Immature natural killer cell (primary cell): ENCODE results near the gene KIF14. TPM values are rescaled to one million over a fixed set of nuclear protein-coding genes. Genes with fewer than 3 reads are reported as not detected.
"Not testable (repeated sequence)": the region's sequence is repeated elsewhere in the genome, so short reads cannot be mapped to it uniquely, and the experiment has no call there.

Source experiments
- DNase-seq, 3 donors: peaks; one replicate each; pipeline ENCODE4 v3.0.0; 2022; ENCODE audit warnings: mixed read lengths in 1 of 3
- H3K27ac Mint-ChIP-seq, 6 donors: one replicate each; pipeline ENCODE4 v1.8.0; 2020; ENCODE audit warnings: mixed read lengths in 6 of 6, mild to moderate bottlenecking in 5 of 6, inconsistent platforms in 4 of 6, moderate library complexity in 3 of 6
- H3K27me3 Mint-ChIP-seq, 3 donors: one replicate each; pipeline ENCODE4 v1.8.0; 2020 to 2021; ENCODE audit warnings: low read depth in 3 of 3, mild to moderate bottlenecking in 3 of 3, mixed read lengths in 3 of 3, moderate library complexity in 3 of 3, inconsistent platforms in 1 of 3
- H3K36me3 Mint-ChIP-seq, 3 donors: one replicate each; pipeline ENCODE4 v1.8.0; 2020; ENCODE audit warnings: mixed read lengths in 3 of 3, inconsistent platforms in 2 of 3, mild to moderate bottlenecking in 2 of 3
- H3K4me1 Mint-ChIP-seq, 2 donors: one replicate each; pipeline ENCODE4 v1.8.0; 2020; ENCODE audit warnings: inconsistent platforms in 2 of 2, mild to moderate bottlenecking in 2 of 2, mixed read lengths in 2 of 2, moderate library complexity in 1 of 2
- H3K4me3 Mint-ChIP-seq, 5 donors: one replicate each; pipeline ENCODE4 v1.8.0; 2020; ENCODE audit warnings: mild to moderate bottlenecking in 5 of 5, mixed read lengths in 5 of 5, inconsistent platforms in 3 of 5, moderate library complexity in 3 of 5
- H3K9me3 Mint-ChIP-seq, 6 donors: one replicate each; pipeline ENCODE4 v1.8.0; 2020; ENCODE audit warnings: mild to moderate bottlenecking in 6 of 6, mixed read lengths in 6 of 6, inconsistent platforms in 4 of 6, moderate library complexity in 3 of 6
- polyA plus RNA-seq, 3 donors: library from polyadenylated mRNA; unstranded; fragments of 300-500 nt; fragmentation: Illumina TruSeq; gene quantifications; one replicate each; pipeline ENCODE4 v1.2.3, GENCODE V29; 2021

Gene KIF14
- polyA plus RNA-seq, 3 donors from 2014 or later, result 0.02 to 0.16 TPM; not detected in 1

GRCh38 chr1:200652378-200652777 is 31.8 kb upstream of the KIF14 start:
- Mint-ChIP-seq H3K4me3 (no peak overlapping the region), H3K9me3 (no peaks in the 10 kb centered on the region), H3K27me3 (peaks cover 0 to 3% (median 0%) of the 10 kb centered on the region in 3 donors), H3K36me3 (peaks cover 35 to 42% (median 40%) of the 10 kb centered on the region in 3 donors), H3K4me1 (peaks cover 10 to 24% of the 10 kb centered on the region in 2 donors), H3K27ac (no peak overlapping the region)
- no peak for DNase-seq

GRCh38 chr1:200646515-200646914 is 26.0 kb upstream of the KIF14 start:
- Mint-ChIP-seq H3K4me1 (no peaks in the 10 kb centered on the region), H3K36me3 (peaks cover 20 to 44% (median 24%) of the 10 kb centered on the region in 3 donors), H3K9me3 (no peaks in the 10 kb centered on the region), H3K27me3 (peaks cover 0 to 2% (median 0%) of the 10 kb centered on the region in 3 donors), H3K4me3 (no peak overlapping the region), H3K27ac (no peak overlapping the region)
- DNase-seq, result no peak

DNA sequence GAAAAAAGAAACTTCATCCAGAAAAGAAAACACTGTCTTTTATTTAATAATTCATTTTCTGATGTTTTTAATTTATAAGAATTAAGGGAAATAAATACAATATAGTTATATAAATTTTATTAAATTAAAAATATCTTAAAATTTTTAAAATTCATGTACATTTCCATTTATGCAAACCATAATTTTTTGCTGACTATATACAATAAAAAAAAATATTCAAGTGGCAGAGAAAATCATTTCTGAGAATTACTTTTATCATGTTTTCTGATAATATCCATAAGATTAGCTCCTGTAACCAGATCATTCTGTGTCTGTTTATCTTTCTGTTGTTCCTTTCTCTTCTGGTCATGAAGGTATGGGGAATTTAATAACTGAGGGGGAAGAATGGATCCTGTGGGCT is 23.5 kb upstream of the KIF14 start:
- H3K9me3 Mint-ChIP-seq, result no peaks in the 10 kb centered on the region
- peaks cover 19 to 48% (median 24%) of the 10 kb centered on the region in 3 donors for H3K36me3 Mint-ChIP-seq
- no peak for DNase-seq
- peak overlapping the region in 1 of 6 donors; percentile 11 for H3K27ac Mint-ChIP-seq
- peaks cover 0 to 2% (median 0%) of the 10 kb centered on the region in 3 donors for H3K27me3 Mint-ChIP-seq
- no peak overlapping the region for H3K4me3 Mint-ChIP-seq
- no peaks in the 10 kb centered on the region for H3K4me1 Mint-ChIP-seq

GRCh38 chr1:200642481-200642880 is 21.9 kb upstream of the KIF14 start:
- Mint-ChIP-seq H3K36me3 (peaks cover 13 to 40% (median 24%) of the 10 kb centered on the region in 3 donors), H3K27ac (peak overlapping the region in 1 of 6 donors; percentile 13), H3K9me3 (no peaks in the 10 kb centered on the region), H3K4me1 (no peaks in the 10 kb centered on the region), H3K27me3 (peaks cover 0 to 2% (median 0%) of the 10 kb centered on the region in 3 donors), H3K4me3 (no peak overlapping the region)
- no peak for DNase-seq

DNA sequence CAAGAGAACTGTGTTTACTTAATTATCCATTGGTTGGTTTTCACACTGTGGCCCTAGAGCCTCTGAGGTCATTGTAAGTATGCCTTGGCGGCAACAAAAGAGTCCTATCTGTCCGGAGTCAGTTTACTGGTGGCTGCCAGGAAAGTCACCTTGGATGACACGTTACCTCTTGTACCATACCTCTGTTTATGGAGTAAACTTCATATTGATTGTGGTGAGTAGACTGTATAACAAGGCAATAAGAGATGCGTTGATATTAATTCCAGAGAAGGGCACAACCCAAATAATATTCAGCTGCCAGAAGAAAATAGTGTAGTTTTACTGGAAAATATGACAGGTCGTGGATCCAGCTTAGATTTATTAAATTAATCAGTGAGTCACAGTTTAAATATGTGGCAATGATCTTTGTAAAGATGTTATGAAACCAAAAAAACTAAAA is 20.4 kb upstream of the KIF14 start:
- Mint-ChIP-seq H3K27me3 (no peaks in the 10 kb centered on the region), H3K36me3 (peaks cover 3 to 31% (median 19%) of the 10 kb centered on the region in 3 donors), H3K9me3 (no peaks in the 10 kb centered on the region), H3K27ac (peak overlapping the region in 1 of 6 donors; percentile 16), H3K4me3 (no peak overlapping the region), H3K4me1 (no peaks in the 10 kb centered on the region)
- no peak for DNase-seq

DNA sequence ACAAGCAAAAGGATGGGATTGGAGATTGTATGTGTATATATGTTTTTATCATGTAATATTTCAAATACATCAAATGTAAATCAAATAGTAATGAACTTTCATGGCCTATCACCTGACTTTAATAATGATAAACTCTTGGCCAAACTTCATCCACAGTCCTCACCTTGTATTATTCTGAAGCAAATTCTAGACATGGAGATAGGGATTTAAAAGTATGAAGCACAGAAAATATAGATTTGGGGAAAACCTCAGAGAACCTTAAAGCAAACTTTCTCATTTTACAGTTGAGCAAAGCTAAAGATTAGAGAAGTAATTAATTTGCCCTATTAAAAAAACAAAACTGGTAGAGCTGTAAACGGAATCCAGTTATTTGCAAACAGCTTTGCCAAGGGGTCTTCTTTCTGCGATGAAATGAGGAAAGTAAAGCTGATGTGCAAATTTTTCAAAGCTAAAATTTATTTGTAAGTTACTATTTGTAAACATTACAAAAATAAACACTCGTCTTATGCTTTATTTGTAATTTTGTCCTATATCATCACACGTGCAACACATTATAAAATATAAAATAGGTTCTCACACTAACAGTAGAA is 19.9 kb upstream of the KIF14 start:
- Mint-ChIP-seq H3K9me3 (no peaks in the 10 kb centered on the region), H3K27ac (no peak overlapping the region), H3K36me3 (peaks cover 3 to 26% (median 19%) of the 10 kb centered on the region in 3 donors), H3K27me3 (no peaks in the 10 kb centered on the region), H3K4me3 (no peak overlapping the region), H3K4me1 (no peaks in the 10 kb centered on the region)
- no peak for DNase-seq

DNA sequence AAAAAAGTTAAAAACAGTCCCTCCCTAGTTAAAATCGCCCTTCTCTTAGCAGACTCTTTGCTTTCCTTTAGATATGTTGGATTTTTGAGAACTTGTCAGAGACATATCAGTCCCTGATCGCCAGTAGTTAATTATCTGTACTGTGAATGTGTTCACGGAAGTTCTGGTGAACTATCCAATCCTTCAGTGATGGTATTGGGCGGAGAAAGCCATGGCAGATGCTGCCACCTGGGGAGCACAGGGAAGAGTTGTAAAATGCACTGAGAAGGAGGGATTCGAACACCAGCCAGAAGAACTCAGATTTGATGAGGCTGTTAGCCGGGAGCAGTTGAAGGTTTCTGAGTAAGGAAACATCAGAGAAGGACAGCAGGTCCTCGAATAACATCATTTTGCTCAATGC is 17.5 kb upstream of the KIF14 start:
- H3K27ac Mint-ChIP-seq, result no peak overlapping the region
- no peaks in the 10 kb centered on the region for H3K9me3 Mint-ChIP-seq
- H3K4me3 Mint-ChIP-seq, result no peak overlapping the region
- no peaks in the 10 kb centered on the region for H3K27me3 Mint-ChIP-seq
- H3K4me1 Mint-ChIP-seq, result no peaks in the 10 kb centered on the region
- no peak for DNase-seq
- H3K36me3 Mint-ChIP-seq, result peaks cover 3 to 17% (median 15%) of the 10 kb centered on the region in 3 donors

- Mint-ChIP-seq H3K27me3 (no peaks in the 10 kb centered on the region), H3K9me3 (no peaks in the 10 kb centered on the region), H3K27ac (no peak overlapping the region), H3K4me1 (no peaks in the 10 kb centered on the region), H3K4me3 (no peak overlapping the region), H3K36me3 (peaks cover 3 to 11% (median 8%) of the 10 kb centered on the region in 3 donors)
- DNase-seq, result no peak
Measured at GRCh38 chr1:200636681-200637080, 16.1 kb upstream of the KIF14 start.

- Mint-ChIP-seq H3K27ac (no peak overlapping the region), H3K27me3 (no peaks in the 10 kb centered on the region), H3K36me3 (peaks cover 3 to 8% (median 4%) of the 10 kb centered on the region in 3 donors), H3K4me1 (no peaks in the 10 kb centered on the region), H3K4me3 (no peak overlapping the region), H3K9me3 (no peaks in the 10 kb centered on the region)
- DNase-seq, result no peak
Measured at GRCh38 chr1:200634261-200635122, 13.9 kb upstream of the KIF14 start.

- Mint-ChIP-seq H3K27ac (no peak overlapping the region), H3K4me3 (no peak overlapping the region), H3K4me1 (peaks cover 0 to 7% of the 10 kb centered on the region in 2 donors), H3K9me3 (no peaks in the 10 kb centered on the region), H3K27me3 (peaks cover 0 to 5% (median 2%) of the 10 kb centered on the region in 3 donors), H3K36me3 (no peaks in the 10 kb centered on the region)
- DNase-seq, result no peak
Measured at GRCh38 chr1:200631375-200631774, 10.8 kb upstream of the KIF14 start.

DNA sequence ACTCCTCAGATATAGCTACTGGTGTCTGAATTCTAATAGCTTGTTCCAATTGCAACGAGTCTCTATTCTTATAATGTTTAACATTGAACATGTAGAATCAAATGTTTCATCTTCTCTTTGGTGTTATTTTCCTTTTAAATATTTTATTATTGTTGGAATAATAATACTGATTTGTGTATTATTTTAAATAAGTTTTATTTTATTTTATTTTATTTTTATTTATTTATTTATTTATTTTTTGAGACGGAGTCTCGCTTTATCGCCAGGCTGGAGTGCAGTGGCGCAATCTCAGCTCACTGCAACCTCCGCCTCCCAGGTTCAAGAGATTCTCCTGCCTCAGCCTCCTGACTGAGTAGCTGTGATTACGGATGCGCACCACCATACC is 10.0 kb upstream of the KIF14 start:
- H3K27ac Mint-ChIP-seq, H3K4me3 Mint-ChIP-seq, H3K9me3 Mint-ChIP-seq, H3K36me3 Mint-ChIP-seq, H3K27me3 Mint-ChIP-seq, DNase-seq, H3K4me1 Mint-ChIP-seq: not testable (repeated sequence)

GRCh38 chr1:200629876-200630514 is 9.4 kb upstream of the KIF14 start:
- no peak for DNase-seq
- Mint-ChIP-seq H3K27me3 (peaks cover 0 to 5% (median 2%) of the 10 kb centered on the region in 3 donors), H3K9me3 (no peaks in the 10 kb centered on the region), H3K4me3 (no peak overlapping the region), H3K4me1 (peaks cover 0 to 7% of the 10 kb centered on the region in 2 donors), H3K36me3 (no peaks in the 10 kb centered on the region), H3K27ac (no peak overlapping the region)

- H3K27ac Mint-ChIP-seq, result peak overlapping the region in 2 of 6 donors; percentile 8 to 13
- peaks cover 0 to 7% of the 10 kb centered on the region in 2 donors for H3K4me1 Mint-ChIP-seq
- no peak for DNase-seq
- peaks cover 0 to 5% (median 2%) of the 10 kb centered on the region in 3 donors for H3K27me3 Mint-ChIP-seq
- no peaks in the 10 kb centered on the region for H3K9me3 Mint-ChIP-seq
- H3K4me3 Mint-ChIP-seq, result peak overlapping the region in 1 of 5 donors; percentile 19
- H3K36me3 Mint-ChIP-seq, result no peaks in the 10 kb centered on the region
Measured at GRCh38 chr1:200628223-200628881, 7.8 kb upstream of the KIF14 start.
